IMR-90 (cell line): ENCODE measurements around the gene EEF1AKMT1. TPM values are rescaled to one million over a fixed set of nuclear protein-coding genes. Genes with fewer than 3 reads are reported as not detected.

Experiments used
- ATAC-seq: fragments of 200-7000 bp; cut with Tn5 transposase; 2 replicates; pipeline ENCODE4 v1.9.1; 2020; ENCODE audit warnings: low read depth, mild to moderate bottlenecking, moderate library complexity
- BruUV-seq: library from RNA; stranded (reverse); fragments of 400-500 nt; replicated peaks from 2 replicates; lab custom pipeline; 2021; lab: Mats Ljungman, UMichigan
- CTCF ChIA-PET: fragments of 300-600 bp; formaldehyde crosslinking; extraction: SDS; loops from one replicate; lab custom pipeline; 2021; ENCODE audit warnings: antibody characterized with exemption; lab: Yijun Ruan, JAX
- POLR2A ChIA-PET: fragments of 300-600 bp; sonication (Branson Sonifier 250); formaldehyde crosslinking; loops from one replicate; lab custom pipeline; 2022; ENCODE audit warnings: antibody characterized with exemption; ENCODE audit not compliant: unreplicated experiment; lab: Charles Lee
- DNase-seq: peaks from one replicate; pipeline ENCODE4 v3.0.0; 2013
- H2AFZ ChIP-seq: replicated peaks from 2 replicates; pipeline ENCODE3; 2013; ENCODE audit warnings: low read length, mild to moderate bottlenecking; ENCODE audit not compliant: poor library complexity
- H2AK5ac ChIP-seq: 2 replicates; pipeline ENCODE4 v1.6.1; 2013; ENCODE audit warnings: low read depth, low read length, inconsistent platforms
- H2AK9ac ChIP-seq: replicated peaks from 2 replicates; pipeline ENCODE3; 2013; ENCODE audit warnings: mild to moderate bottlenecking, low read depth, low read length, moderate library complexity; ENCODE audit not compliant: poor library complexity
- H2BK120ac ChIP-seq: 2 replicates; pipeline ENCODE4 v1.6.1; 2013; ENCODE audit warnings: low read depth, low read length, inconsistent platforms
- H2BK15ac ChIP-seq: 3 replicates; pipeline ENCODE4 v1.6.1; 2013; ENCODE audit warnings: low read depth, low read length, inconsistent platforms
- H2BK20ac ChIP-seq: 2 replicates; pipeline ENCODE4 v1.6.1; 2013; ENCODE audit warnings: low read depth, mild to moderate bottlenecking, inconsistent platforms, low read length, moderate library complexity
- H2BK5ac ChIP-seq: 2 replicates; pipeline ENCODE4 v1.6.1; 2013; ENCODE audit warnings: mild to moderate bottlenecking, low read depth, low read length, inconsistent platforms; ENCODE audit not compliant: poor library complexity, severe bottlenecking
- H3K14ac ChIP-seq: replicated peaks from 2 replicates; pipeline ENCODE4 v1.6.1; 2013; ENCODE audit warnings: low read depth, low read length, inconsistent platforms
- H3K18ac ChIP-seq: 2 replicates; pipeline ENCODE4 v1.6.1; 2013; ENCODE audit warnings: low read depth, low read length, control low read depth
- H3K23ac ChIP-seq: 2 replicates; pipeline ENCODE4 v1.6.1; 2013; ENCODE audit warnings: low read depth, low read length, inconsistent platforms
- H3K27ac ChIP-seq: 2 replicates; pipeline ENCODE4 v1.5.1; 2013; ENCODE audit warnings: mild to moderate bottlenecking, control low read depth, low read length; ENCODE audit not compliant: insufficient read depth
- H3K27me3 ChIP-seq: 2 replicates; pipeline ENCODE4 v1.6.1; 2013; ENCODE audit warnings: low read length; ENCODE audit not compliant: control insufficient read depth, insufficient read depth
- H3K36me3 ChIP-seq: 2 replicates; pipeline ENCODE4 v1.6.1; 2013; ENCODE audit warnings: low read length, mixed read lengths; ENCODE audit not compliant: control insufficient read depth, insufficient read depth
- H3K4ac ChIP-seq: 2 replicates; pipeline ENCODE4 v1.6.1; 2013; ENCODE audit warnings: low read depth, low read length, inconsistent platforms
- H3K4me1 ChIP-seq: 2 replicates; pipeline ENCODE4 v1.6.1; 2013; ENCODE audit warnings: low read length, mixed read lengths; ENCODE audit not compliant: control insufficient read depth, insufficient read depth
- H3K4me2 ChIP-seq: 2 replicates; pipeline ENCODE4 v1.6.1; 2013; ENCODE audit warnings: low read depth, mild to moderate bottlenecking, control low read depth, low read length, moderate library complexity
- H3K4me3 ChIP-seq: 2 replicates; pipeline ENCODE4 v1.5.1; 2013; ENCODE audit warnings: low read depth, mild to moderate bottlenecking, control low read depth, low read length, moderate library complexity; ENCODE audit not compliant: insufficient read depth
- H3K56ac ChIP-seq: 2 replicates; pipeline ENCODE4 v1.6.1; 2013; ENCODE audit warnings: low read length, inconsistent platforms; ENCODE audit not compliant: insufficient read depth; ENCODE audit errors: extremely low read depth
- H3K79me1 ChIP-seq, 2 experiments: 2 replicates each; pipeline ENCODE4 v1.6.1; 2013; ENCODE audit warnings: low read length in 2 of 2, inconsistent platforms in 1 of 2, low read depth in 1 of 2
- H3K9ac ChIP-seq: 2 replicates; pipeline ENCODE4 v1.6.1; 2013; ENCODE audit warnings: low read depth, low read length, control low read depth
- H3K9me1 ChIP-seq: 2 replicates; pipeline ENCODE4 v1.6.1; 2013; ENCODE audit warnings: low read length, inconsistent platforms; ENCODE audit not compliant: insufficient read depth
- H3K9me3 ChIP-seq: 2 replicates; pipeline ENCODE4 v1.6.1; 2013; ENCODE audit warnings: low read length; ENCODE audit not compliant: control insufficient read depth, insufficient read depth
- H4K20me1 ChIP-seq: 2 replicates; pipeline ENCODE4 v1.6.1; 2013; ENCODE audit warnings: low read length, inconsistent platforms; ENCODE audit not compliant: insufficient read depth
- H4K5ac ChIP-seq: 2 replicates; pipeline ENCODE4 v1.6.1; 2013; ENCODE audit warnings: mild to moderate bottlenecking, low read depth, low read length, control low read depth
- H4K8ac ChIP-seq, 2 experiments: 2 replicates each; pipeline ENCODE4 v1.6.1; 2013; ENCODE audit warnings: low read depth in 2 of 2, low read length in 2 of 2, control low read depth in 1 of 2, inconsistent platforms in 1 of 2
- H4K91ac ChIP-seq: 2 replicates; pipeline ENCODE4 v1.6.1; 2013; ENCODE audit warnings: low read depth, low read length, inconsistent platforms; ENCODE audit not compliant: insufficient read depth
- CEBPB ChIP-seq: IDR thresholded peaks from 2 replicates; pipeline ENCODE4 v1.6.1; 2012; ENCODE audit warnings: low read depth, low read length, improper control_type of control experiment
- CHD1 ChIP-seq: IDR thresholded peaks from 2 replicates; pipeline ENCODE4 v1.6.1; 2012; ENCODE audit warnings: low read depth, low read length, improper control_type of control experiment
- MAZ ChIP-seq: IDR thresholded peaks from 2 replicates; pipeline ENCODE4 v1.6.1; 2012; ENCODE audit warnings: low read depth, mild to moderate bottlenecking, low read length, improper control_type of control experiment, moderate library complexity, borderline replicate concordance
- NFE2L2 ChIP-seq: fragments of 150-350 bp; IDR thresholded peaks from 2 replicates; pipeline ENCODE4 v1.6.1; 2016; ENCODE audit warnings: low read depth, mild to moderate bottlenecking, low read length
- POLR2A ChIP-seq: IDR thresholded peaks from 2 replicates; pipeline ENCODE4 v1.6.1; 2012; ENCODE audit warnings: mild to moderate bottlenecking, low read depth, low read length
- RAD21 ChIP-seq: IDR thresholded peaks from 2 replicates; pipeline ENCODE4 v1.6.1; 2012; ENCODE audit warnings: low read length, improper control_type of control experiment
- RFX5 ChIP-seq: IDR thresholded peaks from 2 replicates; pipeline ENCODE4 v1.8.0; 2012; ENCODE audit warnings: low read depth, mild to moderate bottlenecking, low read length, moderate library complexity
- SMC3 ChIP-seq: fragments of 150-350 bp; IDR thresholded peaks from 2 replicates; pipeline ENCODE4 v1.6.1; 2016; ENCODE audit warnings: low read depth, mild to moderate bottlenecking, antibody characterized with exemption, low read length, moderate library complexity
- WGBS, 2 experiments: methylation state at CpG; one replicate each; pipeline versions ENCODE4 v1.1.5 to v1.1.7; 2013; ENCODE audit warnings: missing lambda C conversion rate in 2 of 2; ENCODE audit not compliant: insufficient read length in 1 of 2; ENCODE audit errors: extremely low coverage in 2 of 2; 5-methylcytosine and 5-hydroxymethylcytosine counted together
- dilution Hi-C: fragments of 300-500 bp; cut with HindIII; formaldehyde crosslinking; loops from one replicate; pipeline ENCODE4 v1.14.3; 2018; ENCODE audit warnings: low sequenced_read_pairs; ENCODE audit not compliant: unreplicated experiment
- in situ Hi-C: fragments of 300-500 bp; cut with MboI; formaldehyde crosslinking; loops from 3 replicates; pipeline ENCODE4 v1.14.3; 2019; ENCODE audit warnings: low sequenced_read_pairs, inconsistent platforms, mixed read lengths
- intact Hi-C: fragments of 100-400 bp; cut with micrococcal nuclease; formaldehyde crosslinking; loops from 2 replicates; pipeline ENCODE4 v1.10.0; 2022
- polyA plus RNA-seq, 3 experiments: library from polyadenylated mRNA; depleted of rRNA; stranded (reverse); fragments of >200 nt; gene quantifications; 2 replicates each; pipeline ENCODE4 v1.2.3, GENCODE V29; 2012; ENCODE audit warnings: low replicate concordance in 1 of 3
- total RNA-seq: library from RNA; depleted of rRNA; stranded (reverse); fragments of >200 nt; gene quantifications from 2 replicates; pipeline ENCODE4 v1.2.3, GENCODE V29; 2012
- TF ChIP-seq, protein P1 (sequence below): fragments of 150-350 bp; IDR thresholded peaks from 2 replicates; pipeline ENCODE4 v1.6.1; 2017; ENCODE audit warnings: mild to moderate bottlenecking, antibody characterized with exemption, low read length, low read depth

Gene EEF1AKMT1
- total and polyA plus RNA-seq, 2 of the 4 experiments (the other 2 are of a cell fraction), result 10.0 to 10.6 TPM

DNA sequence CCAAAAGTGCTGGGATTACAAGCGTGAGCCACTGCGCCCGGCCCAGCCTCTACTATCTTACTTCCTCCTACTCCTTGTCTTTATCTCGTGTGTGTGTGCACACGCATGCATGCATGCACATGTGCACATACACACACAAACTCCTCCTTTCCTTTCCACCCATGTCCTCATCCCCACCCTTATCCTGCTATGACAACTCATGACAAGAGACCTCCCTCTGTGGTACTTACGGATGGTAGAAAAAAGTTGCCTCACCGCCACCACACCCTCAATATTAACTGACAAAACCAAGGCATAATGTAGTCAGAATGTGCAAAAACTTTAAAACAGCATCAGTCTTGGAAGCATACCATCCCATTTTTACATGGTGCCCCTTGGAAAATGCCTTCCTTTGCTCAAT, 15.9 kb upstream of the EEF1AKMT1 start:
- H3K79me1 ChIP-seq, result peaks cover 0 to 7% of the 10 kb centered on the region in 2 experiments; a peak in 1 of 4 replicates
- H3K4me1 ChIP-seq, result peaks cover 5% of the 10 kb centered on the region
- H3K4ac ChIP-seq, result peak overlapping the region; percentile 30; the same call in 1 of the 2 replicates
- no peak overlapping the region for H3K18ac ChIP-seq
- H2AK5ac ChIP-seq, result peak overlapping the region; percentile 88
- ChIA-PET CTCF (no interaction called here), POLR2A (interaction anchor here (0.6 kb wide), 1 partner anchor 19 kb away, joined by 6 read pairs; no protein-coding TSS in a partner anchor)
- TF ChIP-seq SMC3 (no peak), CEBPB (no peak), CHD1 (no peak), MAZ (no peak), RAD21 (no peak), NFE2L2 (no peak), RFX5 (no peak), POLR2A (no peak)
- TF ChIP-seq, protein P1, sequence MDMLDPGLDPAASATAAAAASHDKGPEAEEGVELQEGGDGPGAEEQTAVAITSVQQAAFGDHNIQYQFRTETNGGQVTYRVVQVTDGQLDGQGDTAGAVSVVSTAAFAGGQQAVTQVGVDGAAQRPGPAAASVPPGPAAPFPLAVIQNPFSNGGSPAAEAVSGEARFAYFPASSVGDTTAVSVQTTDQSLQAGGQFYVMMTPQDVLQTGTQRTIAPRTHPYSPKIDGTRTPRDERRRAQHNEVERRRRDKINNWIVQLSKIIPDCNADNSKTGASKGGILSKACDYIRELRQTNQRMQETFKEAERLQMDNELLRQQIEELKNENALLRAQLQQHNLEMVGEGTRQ, result no peak
- DNase-seq (no peak), ATAC-seq (no peak)
- H4K91ac ChIP-seq, result peak overlapping the region; percentile 64
- WGBS, 2 experiments, result 97% methylated on average over 5 of the region's 7 CpGs; no CpG with 5 or more reads in 1 of the 2 experiments
- no peak overlapping the region for H3K4me2 ChIP-seq
- H3K4me3 ChIP-seq, result no peak overlapping the region
- intact Hi-C loops (no loop called here), in situ Hi-C loops (no loop called here), dilution Hi-C loops (no loop called here)
- no TSS peak for BruUV-seq
- H2BK120ac ChIP-seq, result peak overlapping the region; percentile 36
- peak overlapping the region; percentile 65 for H3K14ac ChIP-seq
- H3K9me3 ChIP-seq, result no peaks in the 10 kb centered on the region
- H3K27me3 ChIP-seq, result no peaks in the 10 kb centered on the region
- peaks cover 4% of the 10 kb centered on the region for H3K9me1 ChIP-seq
- H4K8ac ChIP-seq, result peak overlapping the region in 1 of 2 experiments; percentile 39; a peak in 1 of 4 replicates
- H3K23ac ChIP-seq, result peak overlapping the region; percentile 48
- H3K56ac ChIP-seq, result 0 out of 2 replicates have a peak overlapping the region, but pooled peaks have one; percentile 3
- no peak overlapping the region for H3K27ac ChIP-seq
- peaks cover 13% of the 10 kb centered on the region for H3K36me3 ChIP-seq
- peak overlapping the region; percentile 38 for H2AK9ac ChIP-seq
- no peak overlapping the region for H2BK5ac ChIP-seq
- H2AFZ ChIP-seq, result peak overlapping the region; percentile 10
- H4K20me1 ChIP-seq, result peaks cover 7% of the 10 kb centered on the region; the same call in 1 of the 2 replicates
- H2BK20ac ChIP-seq, result peak overlapping the region; percentile 52; the same call in 1 of the 2 replicates
- H2BK15ac ChIP-seq, result no peak overlapping the region
- H4K5ac ChIP-seq, result no peak overlapping the region
- H3K9ac ChIP-seq, result no peak overlapping the region
